ENCODE results near the gene CDH13.
"Not testable (repeated sequence)": the region's sequence is repeated elsewhere in the genome, so short reads cannot be mapped to it uniquely, and the experiment has no call there.

The CDH13 gene

DNA sequence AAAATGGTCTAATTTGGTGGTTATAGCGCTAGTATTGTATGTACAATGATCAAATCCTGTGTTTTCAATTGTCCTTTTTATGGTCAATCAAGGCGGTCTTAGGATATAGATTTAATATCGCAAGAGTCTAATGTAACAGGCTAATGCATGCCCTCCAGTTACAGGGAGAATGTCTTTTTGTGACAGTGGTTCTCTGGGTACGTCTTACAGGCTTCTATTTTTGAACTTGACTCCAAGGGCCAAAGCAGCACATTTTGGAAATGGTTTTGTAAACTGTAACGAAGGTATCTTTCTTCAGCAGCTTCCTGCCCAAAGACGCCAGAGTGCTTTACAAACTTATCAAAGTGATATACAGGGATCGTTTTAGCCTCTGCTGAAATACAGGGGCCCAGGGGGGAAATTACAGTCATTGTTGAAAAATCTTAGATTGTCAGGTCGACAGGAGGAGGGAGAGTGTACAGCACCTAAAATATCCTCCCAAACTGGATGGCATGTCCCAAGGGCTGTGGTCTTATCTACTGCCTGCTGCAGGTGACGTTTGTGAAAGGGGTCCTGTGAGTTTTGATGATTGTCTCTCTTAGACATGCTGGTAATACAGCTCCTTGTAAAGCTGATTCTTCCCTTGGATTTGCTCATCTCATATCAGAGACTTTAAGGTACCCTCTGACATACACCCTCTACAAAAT is 288.5 kb downstream of the CDH13 start:
- H4K5ac ChIP-seq (ENCODE audit: low read length), result no peak overlapping the region

DNA sequence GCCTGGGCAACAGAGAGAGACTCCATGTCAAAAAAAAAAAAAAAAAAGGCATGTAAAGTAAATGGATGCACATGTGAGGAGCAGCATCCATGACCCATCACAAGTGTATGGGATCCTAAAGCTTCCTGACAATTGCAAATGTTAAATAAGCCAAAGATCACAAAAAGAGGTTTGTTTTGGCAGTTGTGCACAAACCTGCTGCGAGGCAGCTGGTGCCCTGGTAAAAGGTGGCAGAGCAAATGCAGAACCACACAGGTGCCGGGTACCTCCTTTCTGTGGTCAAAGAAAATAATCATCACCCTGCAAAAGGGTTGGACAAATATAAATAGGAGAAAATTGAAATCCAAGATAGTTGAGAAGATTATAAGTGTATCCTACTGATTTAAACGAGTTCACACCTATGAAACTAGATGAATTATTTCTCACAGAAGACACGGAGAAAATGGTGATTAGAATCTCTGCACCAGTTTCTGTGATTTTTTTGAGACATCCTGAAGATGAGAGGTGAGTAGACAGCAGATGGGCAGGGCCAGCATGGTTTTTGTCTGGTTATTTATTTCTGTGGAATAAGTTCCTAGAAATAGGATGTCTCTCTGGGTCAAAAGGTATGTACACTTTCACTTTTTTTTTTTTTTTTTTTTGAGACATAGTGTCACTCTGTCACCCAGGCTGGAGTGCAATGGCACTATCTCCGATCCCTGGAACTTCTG is 291.3 kb downstream of the CDH13 start:
- no peak overlapping the region for H3K9ac ChIP-seq (ENCODE audit: low read length)
- no peak overlapping the region for H4K8ac ChIP-seq (ENCODE audit: low read depth, low read length)
- H3K27me3 ChIP-seq (ENCODE audit: insufficient read depth, low read length, poor library complexity), result no peaks in the 10 kb centered on the region
- no peak for DNase-seq
- H2BK15ac ChIP-seq (replicated peaks; ENCODE audit: low read depth), result no peak overlapping the region
- H3K79me1 ChIP-seq (ENCODE audit: low read length), result no peaks in the 10 kb centered on the region
- no peak overlapping the region for H2BK120ac ChIP-seq (ENCODE audit: low read depth, low read length)
- H3K27ac ChIP-seq (ENCODE audit: low read depth, low read length), result no peak overlapping the region
- H3K79me2 ChIP-seq (ENCODE audit: control insufficient read depth, insufficient read depth, low read length), result no peaks in the 10 kb centered on the region
- H3K23ac ChIP-seq (ENCODE audit: low read length), result no peak overlapping the region
- no peaks in the 10 kb centered on the region for H3K36me3 ChIP-seq (ENCODE audit: control insufficient read depth, insufficient read depth, low read length)
- no peak overlapping the region for H3K4me3 ChIP-seq (ENCODE audit: low read length)
- H3K18ac ChIP-seq (ENCODE audit: low read length), result no peak overlapping the region
- H2BK5ac ChIP-seq (ENCODE audit: low read length), result no peak overlapping the region
- no peak overlapping the region for H3K4ac ChIP-seq (ENCODE audit: low read depth, low read length)
- no peaks in the 10 kb centered on the region for H3K4me1 ChIP-seq (ENCODE audit: control insufficient read depth, low read depth, low read length)
- no peak overlapping the region for H4K5ac ChIP-seq (ENCODE audit: low read length)
- H2AK5ac ChIP-seq (ENCODE audit: low read length), result no peak overlapping the region
- no peak overlapping the region for H3K56ac ChIP-seq (ENCODE audit: low read length)
- WGBS (ENCODE audit: extremely low coverage, insufficient coverage, low lambda C conversion rate), result no CpG with 5 or more reads among the region's 5 CpGs
- no peak overlapping the region for H3K4me2 ChIP-seq (ENCODE audit: low read length)

More for the DNA sequence above, 288.5 kb downstream of the CDH13 start:
- no peak overlapping the region for H3K23ac ChIP-seq (ENCODE audit: low read length)
- H2BK15ac ChIP-seq (replicated peaks; ENCODE audit: low read depth), result no peak overlapping the region
- no peaks in the 10 kb centered on the region for H3K4me1 ChIP-seq (ENCODE audit: control insufficient read depth, low read depth, low read length)
- H3K27me3 ChIP-seq (ENCODE audit: insufficient read depth, low read length, poor library complexity), result no peaks in the 10 kb centered on the region
- no peak overlapping the region for H3K4me3 ChIP-seq (ENCODE audit: low read length)
- no peak for DNase-seq
- no peaks in the 10 kb centered on the region for H3K79me2 ChIP-seq (ENCODE audit: control insufficient read depth, insufficient read depth, low read length)
- no peak overlapping the region for H3K4me2 ChIP-seq (ENCODE audit: low read length)
- H3K36me3 ChIP-seq (ENCODE audit: control insufficient read depth, insufficient read depth, low read length), result no peaks in the 10 kb centered on the region
- no CpG with 5 or more reads among the region's 9 CpGs for WGBS (ENCODE audit: extremely low coverage, insufficient coverage, low lambda C conversion rate)
- H3K27ac ChIP-seq (ENCODE audit: low read depth, low read length), result no peak overlapping the region
- no peak overlapping the region for H2BK120ac ChIP-seq (ENCODE audit: low read depth, low read length)
- no peak overlapping the region for H3K18ac ChIP-seq (ENCODE audit: low read length)
- no peaks in the 10 kb centered on the region for H3K79me1 ChIP-seq (ENCODE audit: low read length)
- no peak overlapping the region for H3K9ac ChIP-seq (ENCODE audit: low read length)
- H4K8ac ChIP-seq (ENCODE audit: low read depth, low read length), result no peak overlapping the region
- no peak overlapping the region for H2BK5ac ChIP-seq (ENCODE audit: low read length)
- H3K56ac ChIP-seq (ENCODE audit: low read length), result no peak overlapping the region
- no peak overlapping the region for H2AK5ac ChIP-seq (ENCODE audit: low read length)
- H3K4ac ChIP-seq (ENCODE audit: low read depth, low read length), result no peak overlapping the region

DNA sequence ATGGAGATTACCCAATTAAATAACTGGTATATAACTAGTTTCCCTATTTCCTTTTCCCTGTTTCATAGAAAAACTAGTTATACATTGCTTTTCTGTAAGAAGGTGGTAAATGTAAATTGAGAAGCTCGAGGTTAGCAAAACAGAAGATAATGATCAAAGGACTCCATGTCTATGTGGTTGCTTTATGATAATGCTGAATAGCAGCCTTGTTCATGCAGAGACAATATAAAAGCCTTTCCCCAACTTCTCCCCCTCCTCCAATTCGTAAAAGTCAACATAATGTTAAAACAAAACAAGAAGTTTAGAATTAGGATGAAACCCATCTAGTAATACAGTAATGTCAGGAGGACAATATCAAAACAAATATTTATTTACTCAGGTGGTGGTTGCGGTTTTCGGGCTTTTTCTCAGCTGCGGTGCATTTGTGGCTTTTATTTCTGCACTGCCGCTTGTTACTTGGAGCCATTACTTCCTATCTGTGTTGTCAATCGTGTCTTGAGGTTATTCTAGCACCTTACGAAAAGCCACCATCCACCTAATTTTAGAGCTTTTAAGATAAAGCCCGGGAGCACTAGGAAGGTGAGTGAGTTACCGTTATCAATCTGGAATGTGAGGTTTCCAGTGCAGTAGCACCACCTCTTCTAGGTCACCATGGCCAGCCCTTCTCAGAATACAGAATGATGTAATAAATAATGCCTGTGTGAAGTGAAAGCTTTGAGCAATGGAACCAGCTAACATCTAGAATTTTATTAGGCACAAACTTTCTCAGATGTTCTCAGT is 297.5 kb downstream of the CDH13 start:
- H2BK120ac ChIP-seq (ENCODE audit: low read depth, low read length), result no peak overlapping the region
- no peak overlapping the region for H3K56ac ChIP-seq (ENCODE audit: low read length)
- H4K8ac ChIP-seq (ENCODE audit: low read depth, low read length), result no peak overlapping the region
- H3K27ac ChIP-seq (ENCODE audit: low read depth, low read length), result no peak overlapping the region
- H3K36me3 ChIP-seq (ENCODE audit: control insufficient read depth, insufficient read depth, low read length), result no peaks in the 10 kb centered on the region
- no peak overlapping the region for H3K4ac ChIP-seq (ENCODE audit: low read depth, low read length)
- H2BK15ac ChIP-seq (replicated peaks; ENCODE audit: low read depth), result no peak overlapping the region
- no peak overlapping the region for H3K4me2 ChIP-seq (ENCODE audit: low read length)
- no peak overlapping the region for H3K4me3 ChIP-seq (ENCODE audit: low read length)
- H2AK5ac ChIP-seq (ENCODE audit: low read length), result no peak overlapping the region
- no peaks in the 10 kb centered on the region for H3K4me1 ChIP-seq (ENCODE audit: control insufficient read depth, low read depth, low read length)
- H3K9ac ChIP-seq (ENCODE audit: low read length), result no peak overlapping the region
- H4K5ac ChIP-seq (ENCODE audit: low read length), result no peak overlapping the region
- H2BK5ac ChIP-seq (ENCODE audit: low read length), result no peak overlapping the region
- no peaks in the 10 kb centered on the region for H3K79me2 ChIP-seq (ENCODE audit: control insufficient read depth, insufficient read depth, low read length)
- no peaks in the 10 kb centered on the region for H3K27me3 ChIP-seq (ENCODE audit: insufficient read depth, low read length, poor library complexity)
- H3K23ac ChIP-seq (ENCODE audit: low read length), result no peak overlapping the region
- DNase-seq, result peak; percentile 17
- no peaks in the 10 kb centered on the region for H3K79me1 ChIP-seq (ENCODE audit: low read length)
- H3K18ac ChIP-seq (ENCODE audit: low read length), result no peak overlapping the region
- WGBS (ENCODE audit: extremely low coverage, insufficient coverage, low lambda C conversion rate), result no CpG with 5 or more reads among the region's 10 CpGs

DNA sequence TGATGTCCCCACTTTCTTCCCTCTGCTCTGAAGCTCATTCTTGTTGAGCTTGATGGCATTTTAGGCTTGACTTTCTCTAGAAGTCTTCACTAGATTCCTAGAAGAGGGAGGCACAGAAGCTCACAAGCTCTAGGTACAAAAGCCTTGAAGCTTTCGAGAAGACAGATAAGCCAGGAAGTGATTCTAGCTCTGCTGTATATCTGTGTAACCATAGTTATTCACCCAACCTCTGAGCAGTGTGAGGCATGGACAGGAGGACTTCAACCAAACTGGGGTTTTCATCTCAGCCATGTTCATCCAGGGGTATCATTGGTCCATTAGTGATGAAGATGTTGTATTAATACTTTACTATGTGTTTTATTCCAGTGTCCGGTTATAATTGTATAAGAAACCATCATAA is 299.7 kb downstream of the CDH13 start:
- H3K36me3 ChIP-seq (ENCODE audit: control insufficient read depth, insufficient read depth, low read length), result no peaks in the 10 kb centered on the region
- no peak overlapping the region for H3K56ac ChIP-seq (ENCODE audit: low read length)
- no peak for DNase-seq
- no peak overlapping the region for H3K23ac ChIP-seq (ENCODE audit: low read length)
- no peak overlapping the region for H3K27ac ChIP-seq (ENCODE audit: low read depth, low read length)
- H3K18ac ChIP-seq (ENCODE audit: low read length), result no peak overlapping the region
- H3K4me2 ChIP-seq (ENCODE audit: low read length), result no peak overlapping the region
- H3K79me2 ChIP-seq (ENCODE audit: control insufficient read depth, insufficient read depth, low read length), result no peaks in the 10 kb centered on the region
- H3K79me1 ChIP-seq (ENCODE audit: low read length), result no peaks in the 10 kb centered on the region
- H2BK15ac ChIP-seq (replicated peaks; ENCODE audit: low read depth), result no peak overlapping the region
- H2BK5ac ChIP-seq (ENCODE audit: low read length), result no peak overlapping the region
- no peak overlapping the region for H2BK120ac ChIP-seq (ENCODE audit: low read depth, low read length)
- H2AK5ac ChIP-seq (ENCODE audit: low read length), result no peak overlapping the region
- no peak overlapping the region for H3K9ac ChIP-seq (ENCODE audit: low read length)
- no peak overlapping the region for H4K8ac ChIP-seq (ENCODE audit: low read depth, low read length)
- no peaks in the 10 kb centered on the region for H3K4me1 ChIP-seq (ENCODE audit: control insufficient read depth, low read depth, low read length)
- no peaks in the 10 kb centered on the region for H3K27me3 ChIP-seq (ENCODE audit: insufficient read depth, low read length, poor library complexity)
- no peak overlapping the region for H4K5ac ChIP-seq (ENCODE audit: low read length)
- WGBS (ENCODE audit: extremely low coverage, insufficient coverage, low lambda C conversion rate), result no CpG with 5 or more reads among the region's 2 CpGs
- H3K4me3 ChIP-seq (ENCODE audit: low read length), result no peak overlapping the region
- no peak overlapping the region for H3K4ac ChIP-seq (ENCODE audit: low read depth, low read length)

DNA sequence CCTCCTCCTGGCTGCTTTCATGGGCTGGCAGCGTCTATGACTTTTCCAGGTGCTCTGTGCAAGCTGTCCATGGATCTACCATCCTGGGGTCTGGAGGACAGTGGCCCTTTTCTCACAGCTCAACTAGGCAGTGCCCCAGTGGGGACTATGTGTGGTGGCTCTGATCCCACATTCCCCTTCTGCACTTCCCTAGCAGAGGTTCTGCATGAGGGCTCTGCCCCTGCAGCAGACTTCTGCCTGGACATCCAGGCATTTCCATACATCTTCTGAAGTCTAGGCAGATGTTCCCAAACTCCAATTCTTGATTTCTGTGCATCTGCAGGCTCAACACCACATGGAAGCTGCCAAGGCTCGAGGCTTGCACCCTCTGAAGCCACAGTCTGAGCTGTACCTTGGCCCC is 307.2 kb downstream of the CDH13 start:
- H3K36me3 ChIP-seq (ENCODE audit: control insufficient read depth, insufficient read depth, low read length); H3K79me1 ChIP-seq (ENCODE audit: low read length); H2BK120ac ChIP-seq (ENCODE audit: low read depth, low read length); H3K27me3 ChIP-seq (ENCODE audit: insufficient read depth, low read length, poor library complexity); H3K79me2 ChIP-seq (ENCODE audit: control insufficient read depth, insufficient read depth, low read length); H3K23ac ChIP-seq (ENCODE audit: low read length); H3K27ac ChIP-seq (ENCODE audit: low read depth, low read length); H3K4me2 ChIP-seq (ENCODE audit: low read length); H3K18ac ChIP-seq (ENCODE audit: low read length); H2AK5ac ChIP-seq (ENCODE audit: low read length); H3K4me1 ChIP-seq (ENCODE audit: control insufficient read depth, low read depth, low read length); H4K5ac ChIP-seq (ENCODE audit: low read length); H2BK5ac ChIP-seq (ENCODE audit: low read length); H2BK15ac ChIP-seq (replicated peaks; ENCODE audit: low read depth); H3K9ac ChIP-seq (ENCODE audit: low read length); H3K56ac ChIP-seq (ENCODE audit: low read length); H3K4ac ChIP-seq (ENCODE audit: low read depth, low read length); DNase-seq; H4K8ac ChIP-seq (ENCODE audit: low read depth, low read length); H3K4me3 ChIP-seq (ENCODE audit: low read length): not testable (repeated sequence)
- no CpG with 5 or more reads among the region's 2 CpGs for WGBS (ENCODE audit: extremely low coverage, insufficient coverage, low lambda C conversion rate)

All from mesendoderm (in vitro differentiated cells).